Peyer's patch (tissue), 4 donors: ENCODE results near the gene TRPC1.

Experiments used
- POLR2A ChIP-seq, 2 donors: fragments of 450-650 bp; IDR thresholded peaks; one replicate each; pipeline ENCODE4 v1.5.1; 2017; ENCODE audit warnings: antibody characterized with exemption in 2 of 2, mild to moderate bottlenecking in 2 of 2, moderate library complexity in 2 of 2
- TF ChIP-seq, protein P1 (sequence below), 6 experiments: fragments of 450-650 bp in 4 of 6; fragments of 200-600 bp in 2 of 6; sonication (generic) in 1 of 6; IDR thresholded peaks; one replicate each; pipeline ENCODE4 v1.5.1; 2017 to 2019; ENCODE audit warnings: antibody characterized with exemption in 6 of 6, mild to moderate bottlenecking in 3 of 6, moderate library complexity in 1 of 6

DNA sequence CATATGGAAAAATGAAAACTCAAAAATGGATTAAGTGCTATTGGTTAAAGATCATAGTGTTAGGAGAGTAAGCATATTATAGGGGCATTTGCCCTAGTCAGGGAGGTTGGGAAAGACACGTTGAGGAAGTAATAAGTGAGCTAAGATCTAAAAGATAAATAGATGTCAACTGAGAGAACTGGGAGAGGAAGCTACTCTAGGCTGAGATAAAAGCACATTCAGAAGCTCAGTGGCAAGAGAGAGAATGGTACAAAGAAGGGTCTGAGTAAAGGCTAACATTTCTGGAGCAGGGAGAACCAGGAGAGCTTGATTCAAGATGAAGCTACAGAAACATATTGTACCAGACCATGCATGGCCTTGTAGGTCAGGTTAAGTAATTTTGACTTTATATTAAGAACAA, 63.9 kb downstream of the TRPC1 start:
- TF ChIP-seq, protein P1, sequence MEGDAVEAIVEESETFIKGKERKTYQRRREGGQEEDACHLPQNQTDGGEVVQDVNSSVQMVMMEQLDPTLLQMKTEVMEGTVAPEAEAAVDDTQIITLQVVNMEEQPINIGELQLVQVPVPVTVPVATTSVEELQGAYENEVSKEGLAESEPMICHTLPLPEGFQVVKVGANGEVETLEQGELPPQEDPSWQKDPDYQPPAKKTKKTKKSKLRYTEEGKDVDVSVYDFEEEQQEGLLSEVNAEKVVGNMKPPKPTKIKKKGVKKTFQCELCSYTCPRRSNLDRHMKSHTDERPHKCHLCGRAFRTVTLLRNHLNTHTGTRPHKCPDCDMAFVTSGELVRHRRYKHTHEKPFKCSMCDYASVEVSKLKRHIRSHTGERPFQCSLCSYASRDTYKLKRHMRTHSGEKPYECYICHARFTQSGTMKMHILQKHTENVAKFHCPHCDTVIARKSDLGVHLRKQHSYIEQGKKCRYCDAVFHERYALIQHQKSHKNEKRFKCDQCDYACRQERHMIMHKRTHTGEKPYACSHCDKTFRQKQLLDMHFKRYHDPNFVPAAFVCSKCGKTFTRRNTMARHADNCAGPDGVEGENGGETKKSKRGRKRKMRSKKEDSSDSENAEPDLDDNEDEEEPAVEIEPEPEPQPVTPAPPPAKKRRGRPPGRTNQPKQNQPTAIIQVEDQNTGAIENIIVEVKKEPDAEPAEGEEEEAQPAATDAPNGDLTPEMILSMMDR (IDR thresholded peaks at IDR 0.05): no peak
- TF ChIP-seq POLR2A (IDR thresholded peaks at IDR 0.05): no peak
